SKM-1 treated with dmso at 0.1 percent for 144 hours (cell line): ENCODE measurements around the gene ERBIN.
"Not testable (repeated sequence)": the region's sequence is repeated elsewhere in the genome, so short reads cannot be mapped to it uniquely, and the experiment has no call there.

Experiments
- DNase-seq: peaks from one replicate; lab custom pipeline; 2025; ENCODE audit not compliant: unreplicated experiment; lab: John Stamatoyannopoulos, UW

The ERBIN gene

GRCh38 chr5:65961633-65962032, 35.3 kb downstream of the ERBIN start:
- DNase-seq: no peak

GRCh38 chr5:65967288-65968066, 41.1 kb downstream of the ERBIN start:
- DNase-seq: no peak

- no peak for DNase-seq
These were observed 43.4 kb downstream of the ERBIN start for GRCh38 chr5:65969539-65970393.

- no peak for DNase-seq
These were observed 44.3 kb downstream of the ERBIN start for GRCh38 chr5:65970481-65971367.

- DNase-seq: no peak
These were observed 45.3 kb downstream of the ERBIN start for GRCh38 chr5:65971643-65972042.

GRCh38 chr5:65972896-65973295, 46.5 kb downstream of the ERBIN start:
- not testable (repeated sequence) for DNase-seq

GRCh38 chr5:65978251-65978650, 51.9 kb downstream of the ERBIN start:
- DNase-seq: no peak

- DNase-seq: no peak
These were observed 55.2 kb downstream of the ERBIN start for GRCh38 chr5:65981548-65981947.

GRCh38 chr5:65981969-65982619, 55.7 kb downstream of the ERBIN start:
- no peak for DNase-seq

GRCh38 chr5:65982635-65983034, 56.3 kb downstream of the ERBIN start:
- DNase-seq: no peak

- DNase-seq: no peak
These were observed 57.9 kb downstream of the ERBIN start for GRCh38 chr5:65984098-65984885.

GRCh38 chr5:65986050-65986451, 59.7 kb downstream of the ERBIN start:
- no peak for DNase-seq

GRCh38 chr5:65986796-65987195, 60.4 kb downstream of the ERBIN start:
- DNase-seq: no peak

- no peak for DNase-seq
These were observed 61.6 kb downstream of the ERBIN start for GRCh38 chr5:65987982-65988381.

GRCh38 chr5:65989158-65989557, 62.8 kb downstream of the ERBIN start:
- no peak for DNase-seq

GRCh38 chr5:65992630-65993029, 66.3 kb downstream of the ERBIN start:
- DNase-seq: no peak

- no peak for DNase-seq
These were observed 67.9 kb downstream of the ERBIN start for GRCh38 chr5:65994117-65994786.

- DNase-seq: no peak
These were observed 72.8 kb downstream of the ERBIN start for GRCh38 chr5:65999061-65999723.

- DNase-seq: no peak
These were observed 75.6 kb downstream of the ERBIN start for GRCh38 chr5:66001952-66002351.
